ENCODE results near the gene CNST. TPM values are rescaled to one million over a fixed set of nuclear protein-coding genes. Genes with fewer than 3 reads are reported as not detected.
"Not testable (repeated sequence)": the region's sequence is repeated elsewhere in the genome, so short reads cannot be mapped to it uniquely, and the experiment has no call there.

CNST gene
- total RNA-seq, 2 experiments from 2014 or later, result 32.8 to 36.7 TPM

DNA sequence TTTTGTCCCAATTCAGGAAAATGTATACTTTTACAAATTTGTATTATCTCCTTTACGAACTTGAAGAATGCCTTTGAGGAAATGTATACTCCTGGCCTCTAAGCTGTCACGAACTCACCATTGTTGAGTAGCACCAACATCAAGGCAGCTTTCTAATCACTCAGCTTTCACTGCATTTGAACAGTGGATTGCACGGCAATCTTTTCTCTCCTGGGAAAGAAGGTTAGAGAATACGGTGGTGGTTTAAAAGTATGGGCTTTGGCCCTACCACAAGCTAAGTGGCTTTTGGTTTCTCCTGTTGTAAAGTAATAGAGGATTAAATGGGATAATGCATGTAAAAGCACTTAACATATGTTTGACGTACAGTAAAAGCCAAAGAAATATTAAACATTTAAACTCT, 57.8 kb downstream of the CNST start:
- H3K27ac Mint-ChIP-seq, result no peak overlapping the region
- ChIA-PET CTCF (interaction anchor here (0.6 kb wide), 1 partner anchor 294 kb away, joined by 4 read pairs; no protein-coding TSS in a partner anchor), POLR2A (interaction anchor here (0.7 kb wide), 1 partner anchor 75 kb away, joined by 3 read pairs; no protein-coding TSS in a partner anchor)
- peaks cover 54% of the 10 kb centered on the region for H3K36me3 Mint-ChIP-seq (ENCODE audit: low read depth)
- peaks cover 7% of the 10 kb centered on the region for H3K4me1 Mint-ChIP-seq
- H3K9me3 Mint-ChIP-seq, result no peaks in the 10 kb centered on the region
- DNase-seq, result no peak
- no peaks in the 10 kb centered on the region for H3K27me3 Mint-ChIP-seq
- no peak overlapping the region for H3K4me3 Mint-ChIP-seq

DNA sequence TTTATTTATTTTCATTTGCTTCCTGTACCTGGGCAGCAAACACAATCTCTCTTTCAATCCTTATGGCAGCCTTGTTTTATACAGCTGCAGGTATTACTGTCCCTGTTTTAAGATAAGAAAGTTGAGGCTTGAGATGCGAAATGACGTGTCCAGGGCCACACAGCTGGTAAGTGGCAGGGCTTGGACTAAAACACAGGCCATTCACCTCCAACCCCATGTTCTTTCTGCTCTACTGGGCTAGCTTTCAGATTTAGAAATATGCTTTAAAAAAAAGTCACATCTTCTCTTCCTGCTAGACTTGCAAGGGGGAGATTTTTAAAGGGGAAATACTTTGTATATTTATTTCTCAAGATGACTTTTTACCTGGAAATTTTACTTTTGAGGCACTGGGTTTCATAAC, 62.8 kb downstream of the CNST start:
- H3K36me3 Mint-ChIP-seq (ENCODE audit: low read depth), result peaks cover 45% of the 10 kb centered on the region
- H3K4me1 Mint-ChIP-seq, result peaks cover 7% of the 10 kb centered on the region
- H3K9me3 Mint-ChIP-seq, result no peaks in the 10 kb centered on the region
- no peak for DNase-seq
- no peak overlapping the region for H3K4me3 Mint-ChIP-seq
- peak overlapping the region; percentile 54 for H3K27ac Mint-ChIP-seq
- no peaks in the 10 kb centered on the region for H3K27me3 Mint-ChIP-seq
- ChIA-PET POLR2A (no interaction called here), CTCF (interaction anchor here (1.5 kb wide), 1 partner anchor 8 kb away, joined by 4 read pairs; no protein-coding TSS in a partner anchor)

DNA sequence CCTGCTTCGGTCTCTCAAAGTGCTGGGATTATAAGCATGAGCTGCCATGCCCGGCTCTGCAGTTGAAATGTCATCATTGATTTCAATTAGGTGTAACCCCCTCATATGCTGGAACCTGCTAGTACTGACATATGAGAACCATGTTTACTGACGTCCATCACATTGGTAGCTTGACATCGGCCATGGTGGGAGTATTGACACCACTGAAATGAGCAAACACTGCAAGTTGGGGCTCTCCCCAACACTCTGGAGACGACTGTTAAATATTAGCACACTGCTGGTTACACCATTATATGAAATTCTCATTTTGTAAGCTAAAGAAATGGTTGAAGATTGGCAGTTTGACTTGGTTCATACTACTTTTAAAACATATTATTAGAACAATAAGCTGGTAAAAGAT, 63.7 kb downstream of the CNST start:
- POLR2A ChIA-PET, result no interaction called here
- H3K4me3 Mint-ChIP-seq, result no peak overlapping the region

DNA sequence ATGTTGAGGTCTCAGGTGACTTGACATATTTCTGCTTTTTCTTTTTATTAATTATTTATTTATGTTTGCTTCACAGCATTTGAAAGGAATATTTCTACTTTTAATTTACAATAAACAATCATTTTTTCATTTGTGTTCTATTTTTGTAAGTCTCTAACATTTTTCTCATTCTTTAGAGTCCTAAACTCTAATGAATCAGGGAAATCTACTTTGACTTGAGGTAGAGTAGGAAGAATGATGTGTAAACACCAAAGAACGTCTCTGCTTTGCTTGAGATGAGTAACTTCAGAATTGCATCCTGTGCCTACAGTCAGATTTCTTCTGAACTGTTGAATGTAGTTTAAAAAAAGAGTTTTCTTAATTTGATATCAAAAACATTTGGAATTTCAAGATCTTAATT, 65.2 kb downstream of the CNST start:
- no peaks in the 10 kb centered on the region for H3K27me3 Mint-ChIP-seq
- H3K27ac Mint-ChIP-seq, result no peak overlapping the region
- peaks cover 7% of the 10 kb centered on the region for H3K4me1 Mint-ChIP-seq
- H3K36me3 Mint-ChIP-seq (ENCODE audit: low read depth), result peaks cover 48% of the 10 kb centered on the region
- no peaks in the 10 kb centered on the region for H3K9me3 Mint-ChIP-seq
- DNase-seq, result no peak
- ChIA-PET CTCF (no interaction called here), POLR2A (no interaction called here)
- no peak overlapping the region for H3K4me3 Mint-ChIP-seq

More for the DNA sequence above, 63.7 kb downstream of the CNST start:
- Mint-ChIP-seq H3K36me3 (ENCODE audit: low read depth) (peaks cover 47% of the 10 kb centered on the region), H3K4me1 (peaks cover 7% of the 10 kb centered on the region), H3K27me3 (no peaks in the 10 kb centered on the region), H3K27ac (no peak overlapping the region), H3K9me3 (no peaks in the 10 kb centered on the region)
- DNase-seq, result no peak
- CTCF ChIA-PET, result interaction anchor here (1.5 kb wide), 1 partner anchor 9 kb away, joined by 4 read pairs; no protein-coding TSS in a partner anchor

DNA sequence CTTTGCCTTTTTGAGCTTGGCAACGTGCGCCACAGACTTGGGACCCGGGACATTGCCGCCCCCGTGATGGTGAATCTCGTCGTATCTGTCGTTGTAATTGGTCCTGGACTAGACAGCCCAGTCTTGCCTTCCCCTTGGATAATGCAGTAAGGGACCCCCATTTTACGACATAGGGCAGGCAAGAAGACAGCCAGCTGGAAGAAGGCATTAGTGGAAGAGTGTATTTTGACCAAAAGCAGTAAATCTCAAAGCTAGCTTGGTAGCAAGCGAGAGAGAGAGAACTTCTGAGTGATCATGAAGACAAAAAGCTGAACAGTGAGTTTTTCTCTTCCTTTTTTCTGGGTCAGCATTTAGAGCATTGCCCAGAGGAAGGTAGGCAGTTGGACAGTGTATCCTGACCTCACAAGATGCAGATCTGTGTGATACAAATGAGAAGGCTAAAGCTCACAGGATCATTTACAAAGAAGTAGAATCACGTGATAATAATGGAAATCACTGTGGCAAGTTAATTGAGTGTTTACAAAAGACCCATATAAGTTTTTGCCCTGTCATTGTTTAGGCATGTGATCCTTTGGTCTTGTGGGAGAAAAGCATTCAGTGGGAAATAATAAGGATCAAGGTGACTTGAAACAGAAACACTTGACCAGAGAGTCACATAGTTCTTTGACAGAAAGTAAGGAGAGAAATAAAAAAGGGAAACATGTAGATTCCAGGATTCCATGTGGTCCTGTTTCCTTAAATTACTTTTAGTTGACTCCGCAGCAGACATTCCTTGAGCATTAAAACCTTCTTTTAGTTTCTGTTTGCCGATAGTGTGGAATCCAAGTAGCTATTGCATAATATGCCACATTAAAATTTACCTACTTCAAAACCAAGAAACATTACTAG, 66.3 kb downstream of the CNST start:
- H3K4me1 Mint-ChIP-seq, result peaks cover 7% of the 10 kb centered on the region
- no peaks in the 10 kb centered on the region for H3K9me3 Mint-ChIP-seq
- no peaks in the 10 kb centered on the region for H3K27me3 Mint-ChIP-seq
- H3K27ac Mint-ChIP-seq, result no peak overlapping the region
- H3K4me3 Mint-ChIP-seq, result no peak overlapping the region
- ChIA-PET POLR2A (no interaction called here), CTCF (interaction anchor here (1.1 kb wide), 1 partner anchor 17 kb away, joined by 3 read pairs; no protein-coding TSS in a partner anchor)
- no peak for DNase-seq
- H3K36me3 Mint-ChIP-seq (ENCODE audit: low read depth), result peaks cover 38% of the 10 kb centered on the region

DNA sequence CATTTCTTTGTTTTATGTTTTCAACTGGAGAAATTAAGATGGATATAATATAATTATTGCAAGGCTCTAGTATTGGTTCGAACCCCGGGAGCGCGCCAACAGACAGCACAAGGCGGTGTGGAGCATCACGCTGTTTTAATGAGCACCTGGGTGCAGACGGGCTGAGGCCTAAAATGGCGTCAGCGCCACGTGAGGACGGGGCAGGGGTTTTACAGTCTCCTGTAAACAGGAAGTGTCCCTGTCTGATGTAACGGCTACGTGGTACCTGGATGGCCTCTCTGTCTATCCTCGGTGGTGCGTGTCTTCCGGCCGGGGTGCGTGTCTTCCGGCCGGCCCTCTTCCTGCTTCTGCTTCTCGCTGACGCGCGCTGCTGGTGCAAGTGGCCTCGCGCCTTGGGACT, 68.4 kb downstream of the CNST start:
- H3K27me3 Mint-ChIP-seq, CTCF ChIA-PET, H3K4me1 Mint-ChIP-seq, H3K27ac Mint-ChIP-seq, H3K4me3 Mint-ChIP-seq, H3K9me3 Mint-ChIP-seq, POLR2A ChIA-PET, DNase-seq: not testable (repeated sequence)
- peaks cover 29% of the 10 kb centered on the region for H3K36me3 Mint-ChIP-seq (ENCODE audit: low read depth)

DNA sequence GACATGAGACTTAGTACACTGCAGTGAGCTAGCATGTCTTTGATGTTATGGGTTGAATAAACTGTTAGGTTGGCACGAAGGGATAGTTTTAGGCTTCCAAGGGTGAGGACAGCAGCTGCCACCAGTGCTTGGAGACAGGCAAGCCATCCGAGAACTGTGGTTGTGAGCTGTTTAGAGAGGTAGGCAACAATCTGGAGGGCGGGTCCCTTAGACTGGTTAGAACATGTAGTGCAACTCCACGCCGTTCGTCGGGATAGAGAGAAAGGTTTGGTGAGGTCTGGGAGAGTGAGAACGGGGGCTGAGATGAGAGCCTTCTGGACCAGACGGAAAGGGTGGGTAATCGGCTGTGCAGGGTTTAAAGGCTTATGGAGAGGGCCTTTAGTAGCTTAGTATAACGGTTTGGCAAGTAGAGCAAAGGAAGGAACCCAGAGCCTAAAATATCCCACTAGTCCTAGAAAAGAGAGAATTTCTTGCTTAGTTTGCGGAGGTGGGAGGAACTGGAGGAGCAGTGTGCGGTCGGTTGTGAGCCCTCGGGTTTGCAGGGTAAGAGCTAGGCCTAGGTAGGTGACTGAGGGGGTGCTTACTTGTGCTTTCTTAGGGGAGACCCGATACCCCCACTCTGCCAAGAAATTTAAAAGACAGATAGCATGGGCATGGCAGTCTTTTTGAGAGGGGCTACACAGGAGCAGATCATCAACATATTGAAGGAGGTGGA, 72.8 kb downstream of the CNST start:
- Mint-ChIP-seq H3K27me3 (no peaks in the 10 kb centered on the region), H3K36me3 (ENCODE audit: low read depth) (peaks cover 31% of the 10 kb centered on the region), H3K4me3 (no peak overlapping the region), H3K4me1 (peaks cover 1% of the 10 kb centered on the region), H3K9me3 (no peaks in the 10 kb centered on the region), H3K27ac (no peak overlapping the region)
- CTCF ChIA-PET, result no interaction called here
- DNase-seq, result no peak
- POLR2A ChIA-PET, result no interaction called here

DNA sequence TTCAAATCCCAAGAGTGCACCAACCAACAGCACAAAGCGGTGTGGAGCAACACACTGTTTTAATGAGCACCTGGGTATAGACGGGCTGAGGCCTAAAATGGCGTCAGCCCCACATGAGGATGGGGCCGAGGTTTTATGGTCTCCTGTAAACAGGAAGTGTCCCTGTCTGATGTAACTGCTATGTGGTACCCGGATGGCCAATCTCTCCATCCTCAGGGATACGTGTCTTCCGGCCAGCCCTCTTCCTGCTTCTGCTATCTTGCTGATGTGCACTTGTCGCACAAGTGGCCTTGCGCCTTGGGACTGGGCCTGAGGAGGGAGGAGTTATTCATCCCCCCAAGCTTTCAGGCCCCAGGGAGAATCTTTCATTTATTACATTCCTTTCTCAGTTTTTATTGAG, 73.5 kb downstream of the CNST start:
- H3K4me1 Mint-ChIP-seq, result peaks cover 1% of the 10 kb centered on the region
- H3K9me3 Mint-ChIP-seq, result no peaks in the 10 kb centered on the region
- H3K27ac Mint-ChIP-seq, result no peak overlapping the region
- DNase-seq, result no peak
- POLR2A ChIA-PET, result no interaction called here
- H3K36me3 Mint-ChIP-seq (ENCODE audit: low read depth), result peaks cover 29% of the 10 kb centered on the region
- H3K4me3 Mint-ChIP-seq, result no peak overlapping the region
- CTCF ChIA-PET, result no interaction called here
- no peaks in the 10 kb centered on the region for H3K27me3 Mint-ChIP-seq

DNA sequence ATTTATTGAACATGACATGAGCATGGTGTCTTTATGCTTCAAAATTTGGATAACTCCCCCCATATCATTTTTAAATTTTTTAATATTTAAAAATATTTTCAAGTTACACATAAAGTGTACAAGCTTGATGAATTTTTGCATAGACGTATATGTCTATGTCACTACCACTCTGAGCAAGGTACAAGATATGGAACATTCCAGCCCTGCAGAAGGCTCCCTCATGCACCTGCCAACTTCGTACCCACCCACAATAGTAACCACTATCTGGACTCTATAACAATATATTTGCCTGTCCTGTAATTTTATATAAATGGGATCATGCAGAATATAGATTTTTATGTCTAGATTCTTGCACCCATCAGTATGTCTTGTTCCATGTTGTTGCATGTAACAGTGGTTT, 74.5 kb downstream of the CNST start:
- peaks cover 25% of the 10 kb centered on the region for H3K36me3 Mint-ChIP-seq (ENCODE audit: low read depth)
- POLR2A ChIA-PET, result interaction anchor here (0.6 kb wide), 1 partner anchor 81 kb away, joined by 3 read pairs; no protein-coding TSS in a partner anchor
- no peak overlapping the region for H3K27ac Mint-ChIP-seq

DNA sequence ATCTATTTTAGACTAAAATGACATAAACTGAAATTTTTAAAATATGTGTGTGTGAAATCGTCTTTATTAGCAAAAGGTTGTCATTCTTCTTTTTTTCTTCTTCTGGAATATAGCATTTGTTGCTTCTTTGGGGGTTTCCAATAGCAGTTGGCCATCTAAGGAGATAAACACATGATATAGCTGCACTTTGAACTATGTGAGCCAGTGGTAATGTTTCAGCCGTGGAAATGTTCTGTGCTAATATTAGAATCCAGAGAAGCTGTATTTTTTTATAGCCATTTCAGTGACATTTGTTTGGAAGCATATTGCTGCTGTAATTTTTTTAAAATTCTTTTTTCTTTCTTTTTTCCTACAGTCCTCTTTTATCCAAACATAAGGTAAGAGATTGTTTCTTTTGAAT, 75.1 kb downstream of the CNST start:
- no peak for DNase-seq
- ChIA-PET CTCF (interaction anchor here (0.5 to 0.8 kb wide), 2 partner anchors 16 to 1633 kb away, joined by 3 to 4 read pairs; no protein-coding TSS in a partner anchor), POLR2A (interaction anchor here (0.7 kb wide), 1 partner anchor 84 kb away, joined by 3 read pairs; no protein-coding TSS in a partner anchor)
- Mint-ChIP-seq H3K27ac (no peak overlapping the region), H3K27me3 (no peaks in the 10 kb centered on the region), H3K9me3 (no peaks in the 10 kb centered on the region), H3K36me3 (ENCODE audit: low read depth) (peaks cover 23% of the 10 kb centered on the region), H3K4me3 (no peak overlapping the region), H3K4me1 (peaks cover 1% of the 10 kb centered on the region)

More for the DNA sequence above, 74.5 kb downstream of the CNST start:
- CTCF ChIA-PET, result no interaction called here
- DNase-seq, result no peak
- Mint-ChIP-seq H3K27me3 (no peaks in the 10 kb centered on the region), H3K4me1 (peaks cover 1% of the 10 kb centered on the region), H3K9me3 (no peaks in the 10 kb centered on the region), H3K4me3 (no peak overlapping the region)

DNA sequence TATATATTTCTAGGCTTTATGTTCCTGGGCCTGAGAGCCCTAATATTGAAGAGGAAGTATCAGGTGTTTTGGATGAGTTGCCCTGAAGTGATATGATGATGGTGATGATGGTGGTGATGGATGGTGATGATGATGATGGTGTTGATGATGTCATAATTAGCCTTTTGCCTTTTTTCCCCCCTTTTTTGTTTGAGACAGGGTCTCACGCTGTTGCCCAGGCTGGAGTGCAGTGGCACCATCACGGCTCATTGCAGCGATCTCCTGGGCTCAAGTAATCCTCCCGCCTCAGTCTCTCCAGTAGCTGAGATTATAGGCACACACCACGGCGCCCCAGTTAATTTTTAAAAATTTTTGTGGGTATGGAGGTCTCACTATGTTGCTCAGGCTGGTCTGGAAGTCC, 76.5 kb downstream of the CNST start:
- H3K36me3 Mint-ChIP-seq (ENCODE audit: low read depth), result peaks cover 29% of the 10 kb centered on the region
- no peak overlapping the region for H3K27ac Mint-ChIP-seq
- peak overlapping the region; percentile 18 for H3K4me3 Mint-ChIP-seq
- H3K9me3 Mint-ChIP-seq, result no peaks in the 10 kb centered on the region
- peaks cover 1% of the 10 kb centered on the region for H3K4me1 Mint-ChIP-seq
- ChIA-PET CTCF (no interaction called here), POLR2A (no interaction called here)
- no peaks in the 10 kb centered on the region for H3K27me3 Mint-ChIP-seq
- DNase-seq, result no peak

DNA sequence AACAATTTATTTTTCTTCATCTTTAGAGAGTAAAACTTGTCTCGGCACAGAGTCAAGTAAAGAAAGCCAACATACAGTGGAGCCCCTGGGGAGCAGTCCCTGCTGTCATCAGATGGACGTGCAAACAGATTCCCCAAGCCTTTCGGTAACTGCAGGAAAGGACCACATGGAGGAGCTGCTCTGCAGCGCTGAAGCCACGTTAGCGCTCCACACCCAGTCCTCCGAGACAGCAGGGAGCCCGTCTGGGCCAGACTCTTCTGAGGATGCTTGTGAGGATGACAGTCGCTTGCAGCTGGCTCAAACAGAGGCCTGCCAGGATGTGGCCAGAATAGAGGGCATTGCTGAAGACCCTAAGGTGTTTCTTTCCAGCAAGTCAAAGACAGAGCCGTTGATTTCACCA, 80.9 kb downstream of the CNST start:
- Mint-ChIP-seq H3K27ac (no peak overlapping the region), H3K9me3 (no peaks in the 10 kb centered on the region), H3K4me3 (no peak overlapping the region), H3K27me3 (no peaks in the 10 kb centered on the region), H3K36me3 (ENCODE audit: low read depth) (peaks cover 45% of the 10 kb centered on the region), H3K4me1 (peaks cover 1% of the 10 kb centered on the region)
- POLR2A ChIA-PET, result no interaction called here
- no peak for DNase-seq
- CTCF ChIA-PET, result no interaction called here

DNA sequence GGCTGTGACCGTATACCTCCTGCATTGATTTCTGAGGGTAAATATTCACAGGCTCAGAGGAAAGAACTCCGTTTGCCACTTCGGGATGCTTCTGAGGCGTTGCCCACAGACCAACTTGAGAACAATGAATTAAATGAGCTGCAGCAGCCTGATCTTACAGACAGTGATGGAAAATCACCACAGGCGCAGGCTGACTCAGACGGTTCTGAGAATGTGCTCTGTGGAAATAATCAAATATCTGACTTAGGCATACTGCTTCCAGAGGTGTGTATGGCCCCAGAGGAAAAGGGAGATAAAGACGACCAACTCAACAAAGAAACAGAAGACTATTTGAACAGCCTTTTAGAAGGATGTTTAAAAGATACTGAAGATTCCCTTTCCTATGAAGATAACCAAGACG, 81.3 kb downstream of the CNST start:
- CTCF ChIA-PET, result no interaction called here
- Mint-ChIP-seq H3K27me3 (no peaks in the 10 kb centered on the region), H3K9me3 (no peaks in the 10 kb centered on the region), H3K36me3 (ENCODE audit: low read depth) (peaks cover 44% of the 10 kb centered on the region), H3K4me3 (no peak overlapping the region), H3K4me1 (peaks cover 1% of the 10 kb centered on the region), H3K27ac (no peak overlapping the region)
- POLR2A ChIA-PET, result no interaction called here
- DNase-seq, result no peak

All from activated CD4-positive, alpha-beta T cell treated with anti-CD3 and anti-CD28 coated beads, Interleukin-2, amount 10 ng/mL, durations not matched to agents 7 days and 5 days (primary cell).